H1 (cell line): Measurements from ENCODE around the gene ARSB. TPM values are rescaled to one million over a fixed set of nuclear protein-coding genes. Genes with fewer than 3 reads are reported as not detected.

Source experiments
- CTCF ChIA-PET: fragments of 300-600 bp; sonication (Branson Sonifier 250); formaldehyde crosslinking; loops from one replicate; lab custom pipeline; 2021; ENCODE audit not compliant: partially characterized antibody; lab: Charles Lee
- POLR2A ChIA-PET: fragments of 300-600 bp; sonication (Branson Sonifier 250); formaldehyde crosslinking; loops from one replicate; lab custom pipeline; 2021; ENCODE audit warnings: inconsistent platforms; ENCODE audit not compliant: partially characterized antibody; lab: Charles Lee
- DNase-seq, 2 experiments: peaks; one replicate each; pipeline versions ENCODE4 v3.0.0 to v3.0.0-alpha.2; 2010 to 2022; ENCODE audit warnings: low spot score in 2 of 2, low read depth in 1 of 2, mixed read lengths in 1 of 2
- FAIRE-seq: peaks from 2 replicates; lab custom pipeline; 2011; peaks lifted over from hg19 to GRCh38; lab: Jason Lieb, UNC
- H2AFZ ChIP-seq: 2 replicates; pipeline ENCODE4 v1.8.1; 2012; ENCODE audit warnings: low read length, inconsistent platforms
- H2AK5ac ChIP-seq: 2 replicates; pipeline ENCODE4 v1.6.1; 2013; ENCODE audit warnings: low read depth, low read length
- H2BK120ac ChIP-seq: replicated peaks from 2 replicates; pipeline ENCODE3; 2013; ENCODE audit warnings: low read depth, low read length, inconsistent platforms
- H2BK12ac ChIP-seq: 2 replicates; pipeline ENCODE4 v1.6.1; 2013; ENCODE audit warnings: low read depth, low read length
- H2BK15ac ChIP-seq: 2 replicates; pipeline ENCODE4 v1.6.1; 2013; ENCODE audit warnings: low read length
- H2BK20ac ChIP-seq: 2 replicates; pipeline ENCODE4 v1.6.1; 2013; ENCODE audit warnings: low read length
- H2BK5ac ChIP-seq: 2 replicates; pipeline ENCODE4 v1.6.1; 2013; ENCODE audit warnings: low read depth, low read length
- H3K14ac ChIP-seq: 2 replicates; pipeline ENCODE4 v1.6.1; 2013; ENCODE audit warnings: inconsistent platforms; ENCODE audit not compliant: insufficient read length
- H3K18ac ChIP-seq: 2 replicates; pipeline ENCODE4 v1.6.1; 2013; ENCODE audit warnings: low read length; ENCODE audit errors: extremely low read depth
- H3K23ac ChIP-seq: 2 replicates; pipeline ENCODE4 v1.6.1; 2013; ENCODE audit warnings: inconsistent platforms; ENCODE audit not compliant: insufficient read length
- H3K23me2 ChIP-seq: 2 replicates; pipeline ENCODE4 v1.6.1; 2013; ENCODE audit warnings: low read depth, low read length
- H3K27ac ChIP-seq: 2 replicates; pipeline ENCODE4 v1.6.1; 2011; ENCODE audit warnings: low read depth, low read length, inconsistent platforms
- H3K27me3 ChIP-seq, 4 experiments: replicated peaks in 1 of 4; 1 replicate in 1 of 4; 2 replicates in 3 of 4; pipeline versions ENCODE4 v1.6.1 to v1.8.1; 2011 to 2013; ENCODE audit warnings: low read length in 3 of 4, mild to moderate bottlenecking in 3 of 4, inconsistent platforms in 2 of 4, mixed read lengths in 2 of 4, moderate library complexity in 1 of 4; ENCODE audit not compliant: control insufficient read depth in 3 of 4, insufficient read depth in 3 of 4; ENCODE audit errors: extremely low read depth in 1 of 4
- H3K36me3 ChIP-seq, 4 experiments: 2 replicates each; pipeline versions ENCODE4 v1.6.1 to v1.8.1; 2011 to 2013; ENCODE audit warnings: mild to moderate bottlenecking in 4 of 4, low read length in 3 of 4, moderate library complexity in 2 of 4, control low read depth in 1 of 4, inconsistent platforms in 1 of 4; ENCODE audit not compliant: insufficient read depth in 4 of 4, control insufficient read depth in 2 of 4
- H3K4ac ChIP-seq: replicated peaks from 2 replicates; pipeline ENCODE3; 2013; ENCODE audit warnings: low read length, low read depth, mixed read lengths, inconsistent platforms; ENCODE audit not compliant: insufficient read length
- H3K4me1 ChIP-seq, 4 experiments: replicated peaks in 1 of 4; 1 replicate in 1 of 4; 2 replicates in 3 of 4; pipeline versions ENCODE4 v1.6.1 to v1.8.1; 2011 to 2013; ENCODE audit warnings: low read length in 3 of 4, inconsistent platforms in 2 of 4, mixed read lengths in 1 of 4; ENCODE audit not compliant: insufficient read depth in 4 of 4, control insufficient read depth in 3 of 4
- H3K4me2 ChIP-seq, 2 experiments: 2 replicates each; pipeline versions ENCODE4 v1.6.1 to v1.8.1; 2011 to 2013; ENCODE audit warnings: low read depth in 2 of 2, low read length in 2 of 2, control low read depth in 1 of 2, inconsistent platforms in 1 of 2, mild to moderate bottlenecking in 1 of 2; ENCODE audit not compliant: insufficient read depth in 1 of 2
- H3K4me3 ChIP-seq, 4 experiments: fragments of 200-600, 300-600 bp in 1 of 4; sonication (generic), shearing (Covaris generic), sonication (Bioruptor Twin) in 1 of 4; 2 replicates each; pipeline versions ENCODE4 v1.5.1 to v1.8.1; 2011 to 2016; ENCODE audit warnings: low read length in 4 of 4, low read depth in 3 of 4, control low read depth in 2 of 4, inconsistent platforms in 2 of 4, mild to moderate bottlenecking in 2 of 4, mixed read lengths in 1 of 4, moderate library complexity in 1 of 4; ENCODE audit not compliant: insufficient read depth in 2 of 4; ENCODE audit errors: extremely low read depth in 1 of 4
- H3K56ac ChIP-seq: replicated peaks from 2 replicates; pipeline ENCODE3; 2013; ENCODE audit warnings: low read depth, mild to moderate bottlenecking, mixed read lengths, low read length, inconsistent platforms; ENCODE audit not compliant: insufficient read length
- H3K79me1 ChIP-seq: 2 replicates; pipeline ENCODE4 v1.6.1; 2013; ENCODE audit warnings: low read depth, low read length, control low read depth
- H3K79me2 ChIP-seq, 2 experiments: 2 replicates each; pipeline versions ENCODE4 v1.6.1 to v1.8.1; 2012 to 2013; ENCODE audit warnings: low read length in 2 of 2, mild to moderate bottlenecking in 2 of 2, inconsistent platforms in 1 of 2; ENCODE audit not compliant: insufficient read depth in 2 of 2, control insufficient read depth in 1 of 2
- H3K9ac ChIP-seq, 4 experiments: replicated peaks in 1 of 4; 1 replicate in 1 of 4; 2 replicates in 3 of 4; pipeline versions ENCODE4 v1.6.1 to v1.8.1; 2011 to 2013; ENCODE audit warnings: low read depth in 3 of 4, low read length in 3 of 4, control low read depth in 2 of 4, mild to moderate bottlenecking in 2 of 4, moderate library complexity in 2 of 4, inconsistent platforms in 1 of 4; ENCODE audit errors: extremely low read depth in 1 of 4
- H3K9me3 ChIP-seq, 2 experiments: 2 replicates each; pipeline versions ENCODE4 v1.6.1 to v1.8.1; 2012 to 2013; ENCODE audit warnings: mild to moderate bottlenecking in 2 of 2, moderate library complexity in 2 of 2, control low read depth in 1 of 2, inconsistent platforms in 1 of 2, low read depth in 1 of 2, low read length in 1 of 2, mixed read lengths in 1 of 2; ENCODE audit not compliant: insufficient read depth in 2 of 2
- H4K20me1 ChIP-seq, 2 experiments: replicated peaks in 1 of 2; 2 replicates each; pipeline versions ENCODE3 to v1.8.1; 2011 to 2013; ENCODE audit warnings: inconsistent platforms in 2 of 2, low read length in 2 of 2, mild to moderate bottlenecking in 1 of 2; ENCODE audit not compliant: insufficient read depth in 2 of 2, control insufficient read depth in 1 of 2
- H4K5ac ChIP-seq: 2 replicates; pipeline ENCODE4 v1.6.1; 2013; ENCODE audit warnings: low read length, low read depth, mixed read lengths, inconsistent platforms; ENCODE audit not compliant: insufficient read length
- H4K8ac ChIP-seq: 2 replicates; pipeline ENCODE4 v1.8.0; 2013; ENCODE audit warnings: mild to moderate bottlenecking, moderate library complexity, low read length, inconsistent platforms; ENCODE audit not compliant: insufficient read depth; ENCODE audit errors: extremely low read depth
- H4K91ac ChIP-seq: replicated peaks from 2 replicates; pipeline ENCODE3; 2013; ENCODE audit warnings: low read length, mixed read lengths, inconsistent platforms; ENCODE audit not compliant: insufficient read length
- WGBS, 2 experiments: shearing (Covaris generic) in 1 of 2; methylation state at CpG; one replicate each; pipeline versions ENCODE4 v1.1.6 to v1.1.7; 2013 to 2015; ENCODE audit warnings: low lambda C conversion rate in 2 of 2, mixed read lengths in 2 of 2, inconsistent platforms in 1 of 2, low coverage in 1 of 2, missing lambda C conversion rate in 1 of 2; ENCODE audit not compliant: insufficient replicate concordance in 2 of 2, insufficient coverage in 1 of 2, insufficient read length in 1 of 2; ENCODE audit errors: extremely low coverage in 1 of 2, missing lambda C conversion rate in 1 of 2; 5-methylcytosine and 5-hydroxymethylcytosine counted together
- polyA plus RNA-seq, 7 experiments: library from polyadenylated mRNA; depleted of rRNA in 3 of 7; stranded (reverse) in 5 of 7; unstranded in 2 of 7; fragments of >200 nt in 5 of 7; fragments of 200-250 nt in 2 of 7; gene quantifications; 1 replicate in 5 of 7; 2 replicates in 1 of 7; 4 replicates in 1 of 7; pipeline versions ENCODE4 v1.2.1 to v1.2.3, GENCODE V29; 2011 to 2013; ENCODE audit warnings: missing spikeins in 2 of 7, mixed read lengths in 2 of 7
- total RNA-seq: library from RNA; stranded (reverse); fragmentation: NEBNext Ultra II Directional; extraction: Animal tissue kit (Norgen Biotek cat#: 25700); gene quantifications from 2 replicates; pipeline ENCODE4 v1.2.1, GENCODE V29; 2021

Gene ARSB
- total and polyA plus RNA-seq, 2 of the 8 experiments (the other 6 are each of a cell fraction or from before 2014, with no cell fraction given): 6.4 to 13.9 TPM

- no peak overlapping the region for H2BK120ac ChIP-seq
- H3K4ac ChIP-seq: no peak overlapping the region
- H2BK12ac ChIP-seq: no peak overlapping the region
- H2BK20ac ChIP-seq: no peak overlapping the region
- no peak overlapping the region for H3K27ac ChIP-seq
- H3K4me3 ChIP-seq: no peak overlapping the region
- H3K56ac ChIP-seq: no peak overlapping the region
- FAIRE-seq (no peak), DNase-seq (peak in 1 of 2 experiments; percentile 56)
- H4K91ac ChIP-seq: no peak overlapping the region
- no peak overlapping the region for H2BK15ac ChIP-seq
- H4K8ac ChIP-seq: no peak overlapping the region
- no peak overlapping the region; the same call in 1 of the 2 replicates for H2AFZ ChIP-seq
- H3K4me1 ChIP-seq: peaks cover 0 to 4% (median 1%) of the 10 kb centered on the region in 4 experiments; a peak in 2 of 7 replicates
- H3K4me2 ChIP-seq: no peak overlapping the region
- ChIA-PET CTCF (interaction anchor here (1.1 to 2.2 kb wide), 7 partner anchors 9 to 210 kb away, joined by 3 to 11 read pairs (median 3); no protein-coding TSS in a partner anchor), POLR2A (no interaction called here)
- WGBS, 2 experiments: 71% methylated on average over 10 of the region's 10 CpGs; no CpG with 5 or more reads in 1 of the 2 experiments
- no peaks in the 10 kb centered on the region for H4K20me1 ChIP-seq
- H3K9me3 ChIP-seq: no peaks in the 10 kb centered on the region
- H3K27me3 ChIP-seq: no peaks in the 10 kb centered on the region
- H3K14ac ChIP-seq: no peak overlapping the region
- no peak overlapping the region for H3K9ac ChIP-seq
- H2BK5ac ChIP-seq: no peak overlapping the region
- no peak overlapping the region for H3K23ac ChIP-seq
- no peak overlapping the region for H2AK5ac ChIP-seq
- H4K5ac ChIP-seq: no peak overlapping the region
- no peaks in the 10 kb centered on the region for H3K79me1 ChIP-seq
- H3K79me2 ChIP-seq: no peaks in the 10 kb centered on the region
- no peaks in the 10 kb centered on the region for H3K36me3 ChIP-seq
- H3K18ac ChIP-seq: no peak overlapping the region
- no peaks in the 10 kb centered on the region for H3K23me2 ChIP-seq
Observed at GRCh38 chr5:78747055-78747454, 238.1 kb downstream of the ARSB start.
